Activated CD4-positive, CD25-positive, alpha-beta regulatory T cell treated with anti-CD3 and anti-CD28 coated beads, Interleukin-2, amount 50 U/mL, for 16 hours (primary cell): ENCODE results near the gene ACOT7.
"Not testable (repeated sequence)": the region's sequence is repeated elsewhere in the genome, so short reads cannot be mapped to it uniquely, and the experiment has no call there.

Source experiments
- DNase-seq: peaks from one replicate; pipeline ENCODE4 v3.0.0-alpha.2; 2020; ENCODE audit warnings: low read depth, low spot score

Gene ACOT7

GRCh38 chr1:6393400-6394187 is at the start of gene ACOT7:
TSS of gene ACOT7 (minus strand) at chr1:6393767. CDS start at chr1:6393399, 368 bp downstream.
- DNase-seq, result peak; percentile 73

- DNase-seq, result no peak
Observed at GRCh38 chr1:6441586-6441985, 48.0 kb upstream of the ACOT7 start.

DNA sequence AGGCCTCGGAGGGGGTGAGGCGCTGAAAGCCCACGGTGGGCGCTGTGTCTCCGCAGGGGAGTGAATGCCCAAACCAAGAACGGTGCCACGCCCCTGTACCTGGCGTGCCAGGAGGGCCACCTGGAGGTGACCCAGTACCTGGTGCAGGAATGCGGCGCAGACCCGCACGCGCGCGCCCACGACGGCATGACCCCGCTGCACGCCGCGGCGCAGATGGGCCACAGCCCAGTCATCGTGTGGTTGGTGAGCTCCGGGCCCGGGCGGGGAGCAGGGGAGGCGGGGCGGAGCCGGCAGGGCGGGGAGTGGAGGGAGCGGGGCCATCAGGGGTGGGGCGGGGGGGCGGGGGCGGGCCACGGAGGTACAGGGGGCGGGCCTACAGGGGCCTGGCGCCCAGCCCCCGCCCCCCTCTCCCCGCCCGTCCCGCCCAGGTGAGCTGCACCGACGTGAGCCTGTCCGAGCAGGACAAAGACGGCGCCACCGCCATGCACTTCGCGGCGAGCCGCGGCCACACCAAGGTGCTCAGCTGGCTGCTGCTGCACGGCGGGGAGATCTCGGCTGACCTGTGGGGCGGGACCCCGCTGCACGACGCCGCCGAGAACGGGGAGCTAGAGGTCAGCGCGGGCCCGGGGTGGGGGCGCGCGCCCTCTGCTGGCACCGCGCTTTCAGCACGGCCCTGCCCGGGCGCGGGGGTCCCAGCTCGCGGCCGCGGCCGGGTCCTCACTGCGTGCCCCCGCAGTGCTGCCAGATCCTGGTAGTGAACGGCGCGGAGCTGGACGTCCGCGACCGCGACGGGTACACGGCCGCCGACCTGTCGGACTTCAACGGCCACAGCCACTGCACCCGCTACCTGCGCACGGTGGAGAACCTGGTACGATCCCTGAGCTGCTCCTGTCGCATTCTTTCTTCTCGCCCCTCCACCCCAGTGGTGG is 46.9 kb upstream of the ACOT7 start:
- DNase-seq, result peak; percentile 44

- peak; percentile 57 for DNase-seq
Observed at GRCh38 chr1:6438047-6438525, 44.5 kb upstream of the ACOT7 start.

GRCh38 chr1:6437012-6437700 is 43.6 kb upstream of the ACOT7 start:
- DNase-seq, result not testable (repeated sequence)

- not testable (repeated sequence) for DNase-seq
Observed at GRCh38 chr1:6436277-6436676, 42.7 kb upstream of the ACOT7 start.

DNA sequence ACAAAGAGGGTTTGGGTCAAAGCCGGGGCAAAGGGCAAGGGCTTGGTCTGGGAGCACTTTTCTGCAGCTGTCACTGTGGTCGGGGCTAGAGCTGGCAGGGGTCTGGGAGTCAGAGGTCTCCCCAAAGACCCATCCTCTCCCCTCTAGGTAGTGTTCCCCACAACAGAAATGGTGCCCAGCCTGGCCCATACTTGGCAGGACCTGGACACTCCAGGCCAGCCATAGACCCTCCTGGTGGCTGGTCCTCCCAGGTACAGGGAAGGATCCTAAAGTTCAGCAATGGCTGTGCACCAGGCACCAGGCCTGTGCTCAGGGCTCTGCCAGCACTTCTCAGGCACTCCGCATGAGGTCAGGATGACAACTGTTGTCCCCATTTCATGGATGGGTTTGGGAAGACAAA is 42.0 kb upstream of the ACOT7 start:
- DNase-seq, result no peak

GRCh38 chr1:6435129-6435528 is 41.6 kb upstream of the ACOT7 start:
- no peak for DNase-seq

GRCh38 chr1:6434186-6434585 is 40.6 kb upstream of the ACOT7 start:
- no peak for DNase-seq

DNA sequence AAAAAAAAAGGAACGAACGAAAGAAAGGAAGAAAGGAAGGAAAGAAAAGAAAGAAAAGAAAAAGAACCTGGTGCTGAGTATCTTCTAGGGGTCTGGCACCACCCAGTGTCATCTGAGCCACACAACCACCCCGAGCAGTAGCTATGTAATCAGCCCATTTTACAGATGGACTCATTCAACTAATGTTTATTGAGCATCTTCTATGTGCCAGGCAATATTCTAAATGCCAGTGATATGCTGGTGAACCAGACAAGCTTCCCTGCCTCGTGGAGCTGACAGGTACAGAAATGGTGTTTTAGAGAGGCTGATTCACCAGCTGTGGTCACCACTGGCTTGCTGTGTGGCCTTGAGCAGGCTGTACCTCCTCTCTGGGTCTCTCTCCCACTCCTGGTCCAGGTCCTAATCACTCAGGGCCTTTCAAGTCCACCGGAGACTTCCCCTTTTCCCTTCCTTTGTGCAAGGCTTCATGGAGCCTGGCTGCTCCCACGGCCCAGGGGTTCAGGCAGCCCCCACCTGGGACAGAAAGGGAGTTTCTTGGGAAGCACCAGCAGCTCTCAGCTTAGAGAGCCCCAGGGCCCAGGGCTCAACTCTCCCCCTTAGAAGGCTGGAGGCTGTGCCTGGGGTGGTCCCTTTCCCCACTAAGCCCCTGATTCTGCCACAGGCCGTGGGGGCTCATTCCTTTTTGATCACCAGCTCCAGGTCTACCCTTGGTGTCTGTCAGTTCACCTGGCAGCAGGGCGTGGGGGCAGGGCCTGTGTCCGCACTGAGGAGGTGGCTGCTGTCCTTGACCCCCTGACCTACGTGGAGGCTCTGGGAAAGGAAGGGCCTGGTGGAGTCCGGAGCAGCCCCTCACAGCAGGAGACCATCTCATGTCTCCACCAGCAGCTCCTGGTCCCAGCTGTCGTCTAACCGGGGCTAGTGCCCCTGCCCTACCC is 38.3 kb upstream of the ACOT7 start:
- DNase-seq, result not testable (repeated sequence)

GRCh38 chr1:6429660-6430411 is 36.3 kb upstream of the ACOT7 start:
- DNase-seq, result not testable (repeated sequence)

DNA sequence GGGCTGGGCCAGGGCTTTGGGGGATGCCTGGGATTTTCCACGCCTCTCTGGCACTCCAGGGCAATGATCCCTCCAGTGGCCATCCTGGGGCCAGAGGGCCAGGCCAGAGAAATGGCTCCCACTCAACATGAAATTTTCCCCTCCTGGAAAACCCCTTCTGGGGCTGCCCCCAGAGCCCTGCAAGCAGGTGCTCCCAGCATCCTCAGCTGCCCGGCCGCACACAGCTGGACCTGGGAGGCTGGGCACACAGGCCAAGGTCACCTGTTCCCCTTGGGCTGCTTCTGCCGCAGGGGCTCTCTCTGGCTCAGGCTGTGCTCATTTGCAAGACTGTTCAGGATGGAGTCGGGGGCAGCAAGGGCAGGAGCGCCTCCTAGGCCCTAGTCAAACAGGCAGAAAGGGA is 34.9 kb upstream of the ACOT7 start:
- DNase-seq, result not testable (repeated sequence)

DNA sequence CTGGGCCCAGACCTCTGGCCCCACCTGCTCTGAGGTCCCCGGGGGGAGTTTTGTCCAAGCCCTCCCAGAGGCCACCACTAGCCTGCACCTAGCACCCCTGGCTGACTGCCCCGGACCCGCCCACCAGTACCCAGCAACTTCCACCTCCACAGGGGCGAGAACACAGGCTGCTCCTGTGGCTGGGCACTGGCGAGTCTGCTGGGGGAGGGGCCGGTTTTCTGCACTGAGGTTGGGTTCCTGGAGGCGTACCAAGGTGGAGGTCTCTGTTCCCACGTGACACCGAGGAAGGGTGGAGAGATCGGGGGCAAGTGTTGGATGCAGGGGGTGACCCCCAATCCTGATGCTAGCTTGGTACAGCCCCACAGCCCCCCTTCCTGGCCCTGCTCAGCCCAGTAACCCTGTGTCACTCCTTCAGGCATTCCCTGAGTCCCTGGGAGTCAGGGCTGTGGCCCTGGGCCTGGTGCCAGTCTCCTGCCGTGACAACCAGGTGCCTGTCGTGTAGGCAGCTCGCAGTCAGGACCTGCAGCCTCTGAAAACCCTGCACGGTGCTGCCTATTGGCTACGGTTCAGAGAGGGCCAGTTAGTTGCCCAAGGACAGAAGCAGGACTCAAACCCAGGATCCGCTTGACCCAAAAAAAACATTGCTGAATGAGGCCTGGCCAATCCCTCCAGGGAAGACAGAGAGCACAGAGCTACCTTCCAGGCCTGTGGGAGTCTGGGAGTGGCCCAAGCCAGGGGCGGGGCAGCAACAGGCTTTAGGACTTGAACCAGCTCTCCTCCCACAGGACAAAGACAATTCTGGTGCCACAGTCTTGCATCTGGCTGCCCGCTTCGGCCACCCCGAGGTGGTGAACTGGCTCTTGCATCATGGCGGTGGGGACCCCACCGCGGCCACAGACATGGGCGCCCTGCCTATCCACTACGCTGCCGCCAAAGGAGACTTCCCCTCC is 34.1 kb upstream of the ACOT7 start:
- DNase-seq, result no peak

- DNase-seq, result no peak
Observed at GRCh38 chr1:6426972-6427350, 33.4 kb upstream of the ACOT7 start.

DNA sequence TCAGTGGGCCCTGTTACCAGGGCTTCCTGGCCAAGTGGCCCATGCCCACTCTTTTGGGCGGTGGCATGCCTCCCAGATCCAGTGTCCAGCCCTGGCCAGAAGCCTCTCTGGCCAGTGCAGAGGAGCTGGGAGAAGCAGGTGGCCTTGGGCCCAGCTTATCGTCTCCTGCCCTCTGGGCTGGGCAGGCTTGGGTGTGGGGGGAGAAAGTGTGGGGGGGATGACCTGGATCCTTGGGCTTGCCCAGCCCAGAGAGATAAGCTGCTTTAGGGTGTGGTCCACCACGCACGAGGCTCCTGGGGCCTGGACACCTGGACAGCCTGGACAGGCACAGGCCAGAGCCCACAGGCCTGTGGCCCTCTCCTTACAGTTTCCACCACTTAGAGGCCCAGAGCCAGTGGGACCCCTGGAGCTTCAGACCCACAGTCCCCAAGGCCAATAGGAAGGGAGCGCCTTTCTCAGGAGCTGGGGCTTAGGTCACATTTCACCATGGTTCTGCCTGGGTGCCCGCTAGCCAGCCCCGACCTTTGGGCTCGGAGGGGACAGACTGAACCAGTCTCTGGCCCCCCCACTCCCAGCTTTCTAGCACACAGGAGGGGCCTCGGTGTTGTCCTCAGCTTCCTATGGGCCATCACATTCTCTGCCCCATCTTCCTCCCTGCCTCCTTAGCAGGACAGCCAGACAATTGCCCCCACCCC is 32.9 kb upstream of the ACOT7 start:
- no peak for DNase-seq

DNA sequence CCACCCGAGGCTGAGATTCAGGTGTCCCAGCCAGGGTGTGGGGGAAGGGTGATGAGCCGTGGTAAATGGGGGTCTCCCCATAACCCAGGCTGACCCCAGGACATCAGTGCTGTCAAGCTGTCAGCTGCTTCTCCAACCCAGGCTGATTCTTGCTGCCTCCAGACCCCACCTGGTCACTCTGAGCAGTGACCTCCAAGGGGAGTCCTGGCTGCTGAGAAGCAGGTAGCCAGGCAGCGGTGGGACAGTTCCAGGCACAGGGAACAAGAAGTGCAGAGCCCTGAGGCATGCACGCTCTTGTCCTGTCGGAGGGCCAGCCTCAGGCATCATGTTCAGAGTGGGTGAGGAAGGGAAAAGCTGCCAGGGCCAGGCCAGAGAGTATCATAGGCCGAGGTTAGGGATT is 32.1 kb upstream of the ACOT7 start:
- DNase-seq, result no peak

GRCh38 chr1:6424619-6425593 is 31.3 kb upstream of the ACOT7 start, which contains the start of gene ESPN:
TSS of gene ESPN (plus strand) at chr1:6424776. CDS start at chr1:6424956, 180 bp downstream.
- no peak for DNase-seq
